ELR (cell line): Measurements from ENCODE around the gene DDX11.
A peak's percentile ranks its signal among the peaks of the same experiment; 100 is the strongest.
"Not testable (repeated sequence)": the region's sequence is repeated elsewhere in the genome, so short reads cannot be mapped to it uniquely, and the experiment has no call there.

Experiments
- DNase-seq: peaks from one replicate; pipeline ENCODE4 v3.0.0-alpha.2; 2015; ENCODE audit warnings: low read depth

The DDX11 gene

GRCh38 chr12:31067656-31068055 lies 6.0 kb upstream of the DDX11 start:
- DNase-seq, result peak; percentile 62

- not testable (repeated sequence) for DNase-seq
Observed at GRCh38 chr12:31070971-31071740, 2.5 kb upstream of the DDX11 start.

GRCh38 chr12:31072962-31073361 lies 698 bp upstream of the DDX11 start:
- DNase-seq, result not testable (repeated sequence)

- peak; percentile 45 for DNase-seq
Observed at GRCh38 chr12:31074333-31074874, 744 bp downstream of the DDX11 start.

- DNase-seq, result not testable (repeated sequence)
Observed at GRCh38 chr12:31076150-31076549, 2.5 kb downstream of the DDX11 start.

- DNase-seq, result not testable (repeated sequence)
Observed at GRCh38 chr12:31077095-31077494, 3.4 kb downstream of the DDX11 start.

GRCh38 chr12:31077998-31078397 lies 4.3 kb downstream of the DDX11 start:
- DNase-seq, result not testable (repeated sequence)

- not testable (repeated sequence) for DNase-seq
Observed at GRCh38 chr12:31079421-31079820, 5.8 kb downstream of the DDX11 start.

GRCh38 chr12:31080221-31080620 lies 6.6 kb downstream of the DDX11 start:
- DNase-seq, result peak; percentile 49

- DNase-seq, result not testable (repeated sequence)
Observed at GRCh38 chr12:31081274-31081673, 7.6 kb downstream of the DDX11 start.

GRCh38 chr12:31084241-31084640 lies 10.6 kb downstream of the DDX11 start:
- DNase-seq, result not testable (repeated sequence)

GRCh38 chr12:31086032-31086431 lies 12.4 kb downstream of the DDX11 start:
- DNase-seq, result not testable (repeated sequence)

GRCh38 chr12:31087486-31087885 lies 13.8 kb downstream of the DDX11 start:
- not testable (repeated sequence) for DNase-seq

- not testable (repeated sequence) for DNase-seq
Observed at GRCh38 chr12:31087956-31088355, 14.3 kb downstream of the DDX11 start.

- no peak for DNase-seq
Observed at GRCh38 chr12:31089072-31089471, 15.4 kb downstream of the DDX11 start.

GRCh38 chr12:31091629-31092028 lies 18.0 kb downstream of the DDX11 start:
- not testable (repeated sequence) for DNase-seq

GRCh38 chr12:31092718-31093117 lies 19.1 kb downstream of the DDX11 start:
- not testable (repeated sequence) for DNase-seq

- not testable (repeated sequence) for DNase-seq
Observed at GRCh38 chr12:31095080-31095860, 21.6 kb downstream of the DDX11 start.

- not testable (repeated sequence) for DNase-seq
Observed at GRCh38 chr12:31096251-31097065, 22.8 kb downstream of the DDX11 start.

GRCh38 chr12:31097819-31098218 lies 24.2 kb downstream of the DDX11 start:
- DNase-seq, result not testable (repeated sequence)

- DNase-seq, result not testable (repeated sequence)
Observed at GRCh38 chr12:31098363-31098762, 24.7 kb downstream of the DDX11 start.

GRCh38 chr12:31098771-31099170 lies 25.1 kb downstream of the DDX11 start:
- not testable (repeated sequence) for DNase-seq
